Caco-2 (cell line): ENCODE data around the gene FANCI. TPM values are rescaled to one million over a fixed set of nuclear protein-coding genes. Genes with fewer than 3 reads are reported as not detected.

Experiments used
- BruUV-seq: library from RNA; stranded (reverse); fragments of 400-500 nt; replicated peaks from 2 replicates; lab custom pipeline; 2021; lab: Mats Ljungman, UMichigan
- CTCF ChIA-PET: fragments of 300-600 bp; sonication (Branson Sonifier 250); formaldehyde crosslinking; loops from one replicate; lab custom pipeline; 2022; ENCODE audit warnings: antibody characterized with exemption; lab: Charles Lee
- POLR2A ChIA-PET: fragments of 300-600 bp; sonication (Branson Sonifier 250); formaldehyde crosslinking; loops from one replicate; lab custom pipeline; 2022; ENCODE audit warnings: antibody characterized with exemption; lab: Charles Lee
- DNase-seq, 2 experiments: peaks; one replicate each; pipeline versions ENCODE4 v3.0.0 to v3.0.0-alpha.2; 2020 to 2022
- H3K27me3 ChIP-seq: replicated peaks from 2 replicates; pipeline ENCODE4 v1.6.0; 2011; ENCODE audit warnings: low read length; ENCODE audit not compliant: control insufficient read depth, insufficient read depth
- H3K36me3 ChIP-seq: 2 replicates; pipeline ENCODE4 v1.5.1; 2011; ENCODE audit warnings: low read length; ENCODE audit not compliant: control insufficient read depth, insufficient read depth
- H3K4me1 ChIP-seq: fragments of 250-450 bp; sonication (Bioruptor Pico); 2 replicates; pipeline ENCODE4 v1.5.1; 2020; ENCODE audit warnings: mild to moderate bottlenecking
- H3K4me3 ChIP-seq: 2 replicates; pipeline ENCODE4 v1.5.1; 2011; ENCODE audit warnings: low read depth, mild to moderate bottlenecking, control low read depth, low read length
- H3K9me3 ChIP-seq: fragments of 250-450 bp; sonication (Bioruptor Pico); 2 replicates; pipeline ENCODE4 v1.5.1; 2020; ENCODE audit warnings: mild to moderate bottlenecking, moderate library complexity
- H3K27ac Mint-ChIP-seq: one replicate; pipeline ENCODE4 v1.8.0; 2022; ENCODE audit warnings: mixed read lengths; ENCODE audit not compliant: unreplicated experiment
- H3K27me3 Mint-ChIP-seq: one replicate; pipeline ENCODE4 v1.8.0; 2022; ENCODE audit warnings: mixed read lengths; ENCODE audit not compliant: insufficient read depth, unreplicated experiment
- H3K36me3 Mint-ChIP-seq: one replicate; pipeline ENCODE4 v1.8.0; 2022; ENCODE audit warnings: mild to moderate bottlenecking, mixed read lengths; ENCODE audit not compliant: insufficient read depth, unreplicated experiment
- H3K4me1 Mint-ChIP-seq: one replicate; pipeline ENCODE4 v1.8.0; 2022; ENCODE audit warnings: low read depth, mixed read lengths; ENCODE audit not compliant: unreplicated experiment
- H3K4me3 Mint-ChIP-seq: one replicate; pipeline ENCODE4 v1.8.0; 2022; ENCODE audit warnings: mild to moderate bottlenecking, moderate library complexity, mixed read lengths; ENCODE audit not compliant: unreplicated experiment
- H3K9me3 Mint-ChIP-seq: one replicate; pipeline ENCODE4 v1.8.0; 2022; ENCODE audit warnings: mixed read lengths; ENCODE audit not compliant: unreplicated experiment
- intact Hi-C: fragments of 100-400 bp; cut with micrococcal nuclease; formaldehyde crosslinking; loops from one replicate; pipeline ENCODE4 v1.10.0; 2022; ENCODE audit not compliant: unreplicated experiment
- total RNA-seq: library from RNA; stranded (reverse); gene quantifications from 2 replicates; pipeline ENCODE4 v1.2.3, GENCODE V29; 2022
- TF ChIP-seq, protein P1 (sequence below), 2 experiments: fragments of 200-600 bp in 1 of 2; IDR thresholded peaks; 1 replicate in 1 of 2; 2 replicates in 1 of 2; pipeline versions ENCODE4 v1.5.1 to v1.8.0; 2011 to 2022; ENCODE audit warnings: antibody characterized with exemption in 1 of 2, control low read depth in 1 of 2, inconsistent platforms in 1 of 2, low read depth in 1 of 2, low read length in 1 of 2, mild to moderate bottlenecking in 1 of 2, moderate library complexity in 1 of 2; ENCODE audit not compliant: insufficient read depth in 1 of 2, severe bottlenecking in 1 of 2, unreplicated experiment in 1 of 2

FANCI gene
- total RNA-seq, 1 experiment from 2014 or later: 94.2 TPM

DNA sequence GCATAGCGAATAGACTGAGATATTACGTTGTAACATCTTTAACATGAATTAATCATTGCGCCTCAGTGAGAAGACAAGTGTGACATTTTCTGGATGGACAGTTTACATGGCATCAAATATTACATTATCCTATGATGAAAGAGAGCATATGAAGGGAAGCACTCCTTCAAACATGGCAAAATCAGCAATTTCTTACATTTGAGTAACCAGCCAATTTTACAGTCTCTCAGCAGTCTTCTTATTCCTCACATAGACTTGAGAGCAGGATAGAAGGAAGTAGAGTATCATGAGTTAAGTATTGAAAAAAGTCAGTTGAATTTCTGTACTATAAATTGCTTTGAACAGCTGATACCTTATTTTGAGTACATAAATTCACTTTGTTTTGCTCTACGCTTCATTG is 38.9 kb downstream of the FANCI start:
- Histone ChIP-seq H3K27me3 (no peaks in the 10 kb centered on the region), H3K4me1 (no peaks in the 10 kb centered on the region), H3K4me3 (no peak overlapping the region), H3K9me3 (no peaks in the 10 kb centered on the region), H3K36me3 (no peaks in the 10 kb centered on the region)
- DNase-seq: no peak
- peaks cover 32% of the 10 kb centered on the region for H3K36me3 Mint-ChIP-seq
- H3K4me3 Mint-ChIP-seq: no peak overlapping the region
- no peaks in the 10 kb centered on the region for H3K27me3 Mint-ChIP-seq
- TF ChIP-seq, protein P1, sequence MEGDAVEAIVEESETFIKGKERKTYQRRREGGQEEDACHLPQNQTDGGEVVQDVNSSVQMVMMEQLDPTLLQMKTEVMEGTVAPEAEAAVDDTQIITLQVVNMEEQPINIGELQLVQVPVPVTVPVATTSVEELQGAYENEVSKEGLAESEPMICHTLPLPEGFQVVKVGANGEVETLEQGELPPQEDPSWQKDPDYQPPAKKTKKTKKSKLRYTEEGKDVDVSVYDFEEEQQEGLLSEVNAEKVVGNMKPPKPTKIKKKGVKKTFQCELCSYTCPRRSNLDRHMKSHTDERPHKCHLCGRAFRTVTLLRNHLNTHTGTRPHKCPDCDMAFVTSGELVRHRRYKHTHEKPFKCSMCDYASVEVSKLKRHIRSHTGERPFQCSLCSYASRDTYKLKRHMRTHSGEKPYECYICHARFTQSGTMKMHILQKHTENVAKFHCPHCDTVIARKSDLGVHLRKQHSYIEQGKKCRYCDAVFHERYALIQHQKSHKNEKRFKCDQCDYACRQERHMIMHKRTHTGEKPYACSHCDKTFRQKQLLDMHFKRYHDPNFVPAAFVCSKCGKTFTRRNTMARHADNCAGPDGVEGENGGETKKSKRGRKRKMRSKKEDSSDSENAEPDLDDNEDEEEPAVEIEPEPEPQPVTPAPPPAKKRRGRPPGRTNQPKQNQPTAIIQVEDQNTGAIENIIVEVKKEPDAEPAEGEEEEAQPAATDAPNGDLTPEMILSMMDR (IDR thresholded peaks at IDR 0.05; ENCODE audit: insufficient read depth in 1 of 2, low read depth in 1 of 2, low read length in 1 of 2, severe bottlenecking in 1 of 2, unreplicated experiment in 1 of 2): no peak
- intact Hi-C loops: no loop called here
- H3K9me3 Mint-ChIP-seq: no peaks in the 10 kb centered on the region
- ChIA-PET POLR2A (no interaction called here), CTCF (no interaction called here)
- no peak overlapping the region for H3K27ac Mint-ChIP-seq
- no TSS peak for BruUV-seq
- H3K4me1 Mint-ChIP-seq: no peaks in the 10 kb centered on the region

DNA sequence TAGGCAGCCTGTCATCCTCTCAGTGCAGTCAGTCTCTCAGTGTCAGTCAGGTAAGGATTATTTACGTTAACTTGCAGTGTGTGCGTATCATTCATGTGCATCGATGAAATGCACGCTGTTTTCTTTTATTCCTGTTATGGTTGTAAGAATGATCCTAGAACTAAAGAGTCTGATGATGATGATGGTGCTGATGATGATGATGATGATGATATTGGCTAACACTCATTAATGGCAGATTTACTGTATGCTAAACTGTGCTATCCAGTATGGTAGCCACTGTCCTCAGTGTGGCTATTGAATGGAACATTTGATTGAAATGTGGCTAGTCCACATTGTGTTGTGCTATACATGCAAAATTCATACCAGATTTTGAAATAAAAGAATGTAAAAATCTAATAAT is 39.4 kb downstream of the FANCI start:
- Mint-ChIP-seq H3K27ac (no peak overlapping the region), H3K4me3 (no peak overlapping the region), H3K9me3 (no peaks in the 10 kb centered on the region), H3K4me1 (no peaks in the 10 kb centered on the region), H3K36me3 (peaks cover 33% of the 10 kb centered on the region), H3K27me3 (no peaks in the 10 kb centered on the region)
- Histone ChIP-seq H3K4me1 (no peaks in the 10 kb centered on the region), H3K4me3 (no peak overlapping the region), H3K9me3 (no peaks in the 10 kb centered on the region), H3K27me3 (no peaks in the 10 kb centered on the region), H3K36me3 (no peaks in the 10 kb centered on the region)
- no TSS peak for BruUV-seq
- POLR2A ChIA-PET: no interaction called here
- intact Hi-C loops: no loop called here
- no peak for DNase-seq
- CTCF ChIA-PET: no interaction called here
- TF ChIP-seq, protein P1 (IDR thresholded peaks at IDR 0.05; ENCODE audit: insufficient read depth in 1 of 2, low read depth in 1 of 2, low read length in 1 of 2, severe bottlenecking in 1 of 2, unreplicated experiment in 1 of 2): no peak

DNA sequence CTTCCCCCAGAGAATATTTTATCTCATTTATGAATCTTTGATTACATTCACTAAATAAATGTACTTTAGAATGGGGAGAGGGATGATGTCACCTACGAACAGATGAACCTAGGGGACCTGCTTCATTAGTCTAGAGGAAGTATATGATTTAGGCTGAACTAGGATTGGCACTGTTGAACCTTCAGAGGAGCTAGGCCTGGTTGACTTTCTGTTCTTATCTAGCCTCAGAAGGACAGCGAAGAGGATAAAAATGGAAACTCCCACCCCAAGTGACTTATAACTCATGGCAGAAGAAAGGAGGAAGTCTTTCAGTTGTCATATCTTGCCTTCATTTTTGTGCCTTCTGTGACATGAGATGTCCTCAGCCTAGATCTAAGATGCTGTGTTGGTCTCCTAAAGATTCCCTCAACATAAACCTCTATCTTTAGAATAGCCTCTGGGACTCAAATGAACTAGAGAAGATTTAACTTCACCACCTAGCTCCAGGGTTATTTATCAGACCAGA is 48.2 kb downstream of the FANCI start:
- Histone ChIP-seq H3K9me3 (no peaks in the 10 kb centered on the region), H3K36me3 (no peaks in the 10 kb centered on the region; the same call in 1 of the 2 replicates), H3K4me3 (no peak overlapping the region), H3K4me1 (no peaks in the 10 kb centered on the region), H3K27me3 (no peaks in the 10 kb centered on the region)
- ChIA-PET POLR2A (no interaction called here), CTCF (no interaction called here)
- Mint-ChIP-seq H3K9me3 (no peaks in the 10 kb centered on the region), H3K36me3 (peaks cover 71% of the 10 kb centered on the region), H3K4me1 (no peaks in the 10 kb centered on the region), H3K27me3 (no peaks in the 10 kb centered on the region), H3K4me3 (no peak overlapping the region), H3K27ac (no peak overlapping the region)
- BruUV-seq: no TSS peak
- TF ChIP-seq, protein P1 (IDR thresholded peaks at IDR 0.05; ENCODE audit: insufficient read depth in 1 of 2, low read depth in 1 of 2, low read length in 1 of 2, severe bottlenecking in 1 of 2, unreplicated experiment in 1 of 2): no peak
- intact Hi-C loops: no loop called here
- no peak for DNase-seq
